ENCODE measurements around the gene SLC9A9. TPM values are rescaled to one million over a fixed set of nuclear protein-coding genes. Genes with fewer than 3 reads are reported as not detected.

The SLC9A9 gene
- total RNA-seq, 4 donors from 2014 or later = 2.1 to 40.4 (median 7.2) TPM

GRCh38 chr3:143234526-143234925, 613.7 kb downstream of the SLC9A9 start:
- no peaks in the 10 kb centered on the region for H3K4me1 ChIP-seq
- H3K4me3 ChIP-seq = no peak overlapping the region
- no peaks in the 10 kb centered on the region for H3K36me3 ChIP-seq
- no peak overlapping the region for H3K27ac ChIP-seq
- H3K9me3 ChIP-seq = no peaks in the 10 kb centered on the region
- TF ChIP-seq POLR2A (IDR thresholded peaks at IDR 0.05) = no peak
- no peak for TF ChIP-seq CTCF (IDR thresholded peaks at IDR 0.05)
- no peak for DNase-seq
- no peaks in the 10 kb centered on the region for H3K27me3 ChIP-seq

DNA sequence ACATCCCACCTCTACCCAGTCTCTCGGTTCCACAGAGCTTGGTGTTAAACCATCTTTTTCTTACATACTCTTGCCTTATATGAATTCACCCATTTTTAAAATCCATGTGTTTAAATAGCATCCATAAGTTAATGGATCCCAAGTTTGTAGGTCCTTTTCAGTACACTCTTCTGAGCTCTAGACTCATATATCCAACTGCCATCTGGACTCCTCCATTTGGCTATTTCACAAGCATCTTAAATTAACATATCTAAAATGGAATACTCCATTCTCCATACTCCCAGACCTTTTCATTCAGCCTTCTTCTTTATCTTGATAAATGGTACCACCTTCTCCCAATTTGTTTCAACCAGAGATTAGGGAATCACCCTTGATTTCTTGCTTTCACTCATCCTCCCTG, 615.3 kb downstream of the SLC9A9 start:
- no peak for TF ChIP-seq CTCF (IDR thresholded peaks at IDR 0.05)
- no peak for TF ChIP-seq POLR2A (IDR thresholded peaks at IDR 0.05)
- H3K4me1 ChIP-seq = no peaks in the 10 kb centered on the region
- no peak for DNase-seq
- H3K27ac ChIP-seq = no peak overlapping the region
- H3K9me3 ChIP-seq = no peaks in the 10 kb centered on the region
- no peaks in the 10 kb centered on the region for H3K36me3 ChIP-seq
- H3K27me3 ChIP-seq = no peaks in the 10 kb centered on the region
- H3K4me3 ChIP-seq = no peak overlapping the region

GRCh38 chr3:143228405-143228804, 619.9 kb downstream of the SLC9A9 start:
- H3K9me3 ChIP-seq = no peaks in the 10 kb centered on the region
- no peaks in the 10 kb centered on the region for H3K36me3 ChIP-seq
- no peak overlapping the region for H3K4me3 ChIP-seq
- H3K4me1 ChIP-seq = no peaks in the 10 kb centered on the region
- TF ChIP-seq POLR2A (IDR thresholded peaks at IDR 0.05) (no peak), CTCF (IDR thresholded peaks at IDR 0.05) (no peak)
- H3K27me3 ChIP-seq = no peaks in the 10 kb centered on the region
- no peak overlapping the region for H3K27ac ChIP-seq
- DNase-seq = no peak

GRCh38 chr3:143226678-143227291, 621.5 kb downstream of the SLC9A9 start:
- no peak for DNase-seq
- TF ChIP-seq POLR2A (IDR thresholded peaks at IDR 0.05) (no peak), CTCF (IDR thresholded peaks at IDR 0.05) (no peak)
- Histone ChIP-seq H3K4me3 (no peak overlapping the region), H3K36me3 (no peaks in the 10 kb centered on the region), H3K4me1 (no peaks in the 10 kb centered on the region), H3K27me3 (no peaks in the 10 kb centered on the region), H3K9me3 (no peaks in the 10 kb centered on the region), H3K27ac (no peak overlapping the region)

GRCh38 chr3:143224716-143225115, 623.6 kb downstream of the SLC9A9 start:
- DNase-seq = no peak
- Histone ChIP-seq H3K27me3 (no peaks in the 10 kb centered on the region), H3K4me1 (no peaks in the 10 kb centered on the region), H3K4me3 (no peak overlapping the region), H3K36me3 (no peaks in the 10 kb centered on the region), H3K9me3 (no peaks in the 10 kb centered on the region), H3K27ac (no peak overlapping the region)
- TF ChIP-seq POLR2A (IDR thresholded peaks at IDR 0.05) = no peak
- no peak for TF ChIP-seq CTCF (IDR thresholded peaks at IDR 0.05)

DNA sequence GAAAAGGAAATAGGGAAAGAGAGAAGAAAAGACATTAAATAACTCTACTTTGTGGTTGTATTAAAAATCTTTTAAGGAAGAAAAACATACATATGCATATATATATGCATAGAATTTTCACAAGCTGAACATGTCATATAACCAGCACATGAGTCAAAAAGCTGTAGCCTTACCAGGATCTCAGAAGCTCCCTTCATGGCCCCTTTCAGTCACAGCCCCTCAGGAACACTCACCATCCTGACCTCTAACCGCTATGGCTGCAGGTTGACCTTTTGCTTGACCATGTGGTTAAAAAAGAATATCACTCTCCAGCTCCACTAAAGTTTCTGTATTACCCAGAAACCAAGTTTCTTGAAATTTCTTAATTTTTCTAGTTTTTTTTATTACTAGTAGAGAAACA, 625.3 kb downstream of the SLC9A9 start:
- no peak overlapping the region for H3K4me3 ChIP-seq
- H3K27me3 ChIP-seq = no peaks in the 10 kb centered on the region
- DNase-seq = no peak
- no peaks in the 10 kb centered on the region for H3K36me3 ChIP-seq
- H3K4me1 ChIP-seq = no peaks in the 10 kb centered on the region
- TF ChIP-seq POLR2A (IDR thresholded peaks at IDR 0.05) = no peak
- TF ChIP-seq CTCF (IDR thresholded peaks at IDR 0.05) = no peak
- no peak overlapping the region for H3K27ac ChIP-seq
- no peaks in the 10 kb centered on the region for H3K9me3 ChIP-seq
